IPS-18c (cell line): ENCODE data around the gene ATP8B4.

ENCODE experiments used
- H3K4me3 ChIP-seq: 2 replicates; pipeline ENCODE4 v1.7.0; 2013; ENCODE audit warnings: low read depth, mild to moderate bottlenecking, low read length, moderate library complexity; ENCODE audit not compliant: insufficient read depth
- H3K9me3 ChIP-seq: one replicate; pipeline ENCODE4 v1.6.1; 2013; ENCODE audit warnings: mild to moderate bottlenecking, low read length, moderate library complexity; ENCODE audit not compliant: control insufficient read depth, insufficient read depth

The ATP8B4 gene

GRCh38 chr15:50084932-50085331, 34.1 kb downstream of the ATP8B4 start:
- Histone ChIP-seq H3K9me3 (no peaks in the 10 kb centered on the region), H3K4me3 (no peak overlapping the region)

- Histone ChIP-seq H3K9me3 (no peaks in the 10 kb centered on the region), H3K4me3 (no peak overlapping the region)
These were observed 35.5 kb downstream of the ATP8B4 start for GRCh38 chr15:50083424-50084025.

- H3K4me3 ChIP-seq, result no peak overlapping the region
- H3K9me3 ChIP-seq, result no peaks in the 10 kb centered on the region
These were observed 37.0 kb downstream of the ATP8B4 start for GRCh38 chr15:50082066-50082465.

- H3K4me3 ChIP-seq, result no peak overlapping the region
- H3K9me3 ChIP-seq, result no peaks in the 10 kb centered on the region
These were observed 41.4 kb downstream of the ATP8B4 start for GRCh38 chr15:50077651-50078050.

- no peaks in the 10 kb centered on the region for H3K9me3 ChIP-seq
- H3K4me3 ChIP-seq, result no peak overlapping the region
These were observed 41.9 kb downstream of the ATP8B4 start for GRCh38 chr15:50077176-50077575.

GRCh38 chr15:50075319-50075718, 43.7 kb downstream of the ATP8B4 start:
- no peaks in the 10 kb centered on the region for H3K9me3 ChIP-seq
- H3K4me3 ChIP-seq, result no peak overlapping the region

- Histone ChIP-seq H3K9me3 (no peaks in the 10 kb centered on the region), H3K4me3 (no peak overlapping the region)
These were observed 47.3 kb downstream of the ATP8B4 start for GRCh38 chr15:50071551-50072258.

- H3K9me3 ChIP-seq, result no peaks in the 10 kb centered on the region
- no peak overlapping the region for H3K4me3 ChIP-seq
These were observed 51.0 kb downstream of the ATP8B4 start for GRCh38 chr15:50068016-50068415.

- no peaks in the 10 kb centered on the region for H3K9me3 ChIP-seq
- H3K4me3 ChIP-seq, result no peak overlapping the region
These were observed 51.8 kb downstream of the ATP8B4 start for GRCh38 chr15:50067254-50067653.

GRCh38 chr15:50066666-50067065, 52.4 kb downstream of the ATP8B4 start:
- H3K9me3 ChIP-seq, result no peaks in the 10 kb centered on the region
- no peak overlapping the region for H3K4me3 ChIP-seq

GRCh38 chr15:50066202-50066601, 52.8 kb downstream of the ATP8B4 start:
- H3K4me3 ChIP-seq, result no peak overlapping the region
- H3K9me3 ChIP-seq, result no peaks in the 10 kb centered on the region

GRCh38 chr15:50065279-50065678, 53.8 kb downstream of the ATP8B4 start:
- Histone ChIP-seq H3K4me3 (no peak overlapping the region), H3K9me3 (no peaks in the 10 kb centered on the region)

- no peak overlapping the region for H3K4me3 ChIP-seq
- no peaks in the 10 kb centered on the region for H3K9me3 ChIP-seq
These were observed 54.4 kb downstream of the ATP8B4 start for GRCh38 chr15:50064673-50065072.

GRCh38 chr15:50063226-50063625, 55.8 kb downstream of the ATP8B4 start:
- no peak overlapping the region for H3K4me3 ChIP-seq

GRCh38 chr15:50061503-50061902, 57.5 kb downstream of the ATP8B4 start:
- Histone ChIP-seq H3K4me3 (no peak overlapping the region), H3K9me3 (no peaks in the 10 kb centered on the region)

More at GRCh38 chr15:50063226-50063625, 55.8 kb downstream of the ATP8B4 start:
- no peaks in the 10 kb centered on the region for H3K9me3 ChIP-seq

GRCh38 chr15:50059883-50060282, 59.1 kb downstream of the ATP8B4 start:
- no peak overlapping the region for H3K4me3 ChIP-seq

GRCh38 chr15:50059203-50059772, 59.7 kb downstream of the ATP8B4 start:
- Histone ChIP-seq H3K4me3 (no peak overlapping the region), H3K9me3 (no peaks in the 10 kb centered on the region)

More at GRCh38 chr15:50059883-50060282, 59.1 kb downstream of the ATP8B4 start:
- H3K9me3 ChIP-seq, result no peaks in the 10 kb centered on the region

- H3K9me3 ChIP-seq, result no peaks in the 10 kb centered on the region
- H3K4me3 ChIP-seq, result no peak overlapping the region
These were observed 61.0 kb downstream of the ATP8B4 start for GRCh38 chr15:50057905-50058639.
